HPDE6-E6E7 (cell line): ENCODE results near the gene TRAF7.
"Not testable (repeated sequence)": the region's sequence is repeated elsewhere in the genome, so short reads cannot be mapped to it uniquely, and the experiment has no call there.

ENCODE experiments used
- DNase-seq: peaks from one replicate; pipeline ENCODE4 v3.0.0; 2011; ENCODE audit warnings: missing footprints; ENCODE audit errors: extremely low spot score

Gene TRAF7

GRCh38 chr16:2199621-2200139, 44.1 kb downstream of the TRAF7 start:
- DNase-seq: no peak

GRCh38 chr16:2200313-2200712, 44.7 kb downstream of the TRAF7 start:
- no peak for DNase-seq

GRCh38 chr16:2203119-2203688, 47.6 kb downstream of the TRAF7 start:
- DNase-seq: not testable (repeated sequence)

GRCh38 chr16:2204416-2205103, 49.0 kb downstream of the TRAF7 start:
- no peak for DNase-seq

GRCh38 chr16:2205104-2205966, 49.8 kb downstream of the TRAF7 start, which contains the start of gene MLST8:
MLST8 (plus strand) TSS chr16:2205454; CDS start chr16:2206086, 632 bp downstream.
- DNase-seq: peak; percentile 97

- no peak for DNase-seq
Measured at GRCh38 chr16:2205967-2206313, 50.4 kb downstream of the TRAF7 start.

- DNase-seq: no peak
Measured at GRCh38 chr16:2206420-2206779, 50.8 kb downstream of the TRAF7 start.

- no peak for DNase-seq
Measured at GRCh38 chr16:2206780-2207433, 51.3 kb downstream of the TRAF7 start.

- DNase-seq: no peak
Measured at GRCh38 chr16:2207872-2208271, 52.3 kb downstream of the TRAF7 start.

- DNase-seq: no peak
Measured at GRCh38 chr16:2208308-2208707, 52.7 kb downstream of the TRAF7 start.

- DNase-seq: no peak
Measured at GRCh38 chr16:2208772-2209171, 53.2 kb downstream of the TRAF7 start.

GRCh38 chr16:2209258-2210008, 53.9 kb downstream of the TRAF7 start:
- DNase-seq: no peak

GRCh38 chr16:2210009-2210332, 54.4 kb downstream of the TRAF7 start:
- DNase-seq: no peak

- DNase-seq: no peak
Measured at GRCh38 chr16:2210386-2211365, 55.1 kb downstream of the TRAF7 start, which contains the start of gene BRICD5. BRICD5 (minus strand) TSS chr16:2210863; CDS start chr16:2210833, 30 bp downstream.

GRCh38 chr16:2211923-2212347, 56.4 kb downstream of the TRAF7 start:
- no peak for DNase-seq

- no peak for DNase-seq
Measured at GRCh38 chr16:2212362-2213324, 57.1 kb downstream of the TRAF7 start.

- DNase-seq: no peak
Measured at GRCh38 chr16:2213817-2214718, 58.5 kb downstream of the TRAF7 start.

GRCh38 chr16:2214719-2214968, 59.1 kb downstream of the TRAF7 start, which contains the start of gene PGP:
PGP (minus strand) TSS chr16:2214840; CDS start chr16:2214777, 63 bp downstream.
- no peak for DNase-seq
